ENCODE results near the gene MYO7A.

MYO7A gene

GRCh38 chr11:77179681-77180080 is 51.6 kb downstream of the MYO7A start:
- Histone ChIP-seq H3K36me3 (replicated peaks; ENCODE audit: insufficient read depth, low read length) (no peaks in the 10 kb centered on the region), H3K27ac (ENCODE audit: low read length) (no peak overlapping the region), H3K4me3 (ENCODE audit: low read length) (no peak overlapping the region), H3F3A (ENCODE audit: insufficient read depth, low read length) (no peaks in the 10 kb centered on the region), H3K27me3 (replicated peaks; ENCODE audit: insufficient read depth, low read length) (no peaks in the 10 kb centered on the region), H4K20me1 (ENCODE audit: insufficient read depth, low read length) (no peaks in the 10 kb centered on the region), H3K9me3 (replicated peaks; ENCODE audit: insufficient read depth, low read length) (no peaks in the 10 kb centered on the region), H3K9me2 (replicated peaks; ENCODE audit: insufficient read depth, low read length) (no peaks in the 10 kb centered on the region), H3K4me1 (ENCODE audit: low read length) (no peaks in the 10 kb centered on the region), H2AFZ (ENCODE audit: low read length) (no peak overlapping the region), H3K9ac (ENCODE audit: low read length) (no peak overlapping the region), H3K4me2 (ENCODE audit: low read depth, low read length) (no peak overlapping the region), H3K79me2 (ENCODE audit: low read length) (no peaks in the 10 kb centered on the region)
- no peak for TF ChIP-seq EZH2 (optimal IDR thresholded peaks at IDR 0.05; ENCODE audit: low read depth, low read length)
- no peak for TF ChIP-seq EZH2phosphoT487 (IDR thresholded peaks at IDR 0.05; ENCODE audit: low read length)
- no peak for TF ChIP-seq CTCF (IDR thresholded peaks at IDR 0.05; ENCODE audit: low read length)
- DNase-seq: no peak

- Histone ChIP-seq H3K9me3 (replicated peaks; ENCODE audit: insufficient read depth, low read length) (no peaks in the 10 kb centered on the region), H3K4me2 (ENCODE audit: low read depth, low read length) (no peak overlapping the region), H3K36me3 (replicated peaks; ENCODE audit: insufficient read depth, low read length) (no peaks in the 10 kb centered on the region), H4K20me1 (ENCODE audit: insufficient read depth, low read length) (no peaks in the 10 kb centered on the region), H3K27ac (ENCODE audit: low read length) (no peak overlapping the region), H3K27me3 (replicated peaks; ENCODE audit: insufficient read depth, low read length) (no peaks in the 10 kb centered on the region), H3K4me3 (ENCODE audit: low read length) (no peak overlapping the region), H2AFZ (ENCODE audit: low read length) (no peak overlapping the region), H3K4me1 (ENCODE audit: low read length) (no peaks in the 10 kb centered on the region), H3F3A (ENCODE audit: insufficient read depth, low read length) (no peaks in the 10 kb centered on the region), H3K79me2 (ENCODE audit: low read length) (no peaks in the 10 kb centered on the region), H3K9ac (ENCODE audit: low read length) (no peak overlapping the region), H3K9me2 (replicated peaks; ENCODE audit: insufficient read depth, low read length) (no peaks in the 10 kb centered on the region)
- DNase-seq: no peak
- TF ChIP-seq EZH2 (optimal IDR thresholded peaks at IDR 0.05; ENCODE audit: low read depth, low read length) (no peak), EZH2phosphoT487 (IDR thresholded peaks at IDR 0.05; ENCODE audit: low read length) (no peak), CTCF (IDR thresholded peaks at IDR 0.05; ENCODE audit: low read length) (no peak)
These were observed 52.3 kb downstream of the MYO7A start for GRCh38 chr11:77180346-77180745.

GRCh38 chr11:77181226-77181625 is 53.2 kb downstream of the MYO7A start:
- no peaks in the 10 kb centered on the region for H3K27me3 ChIP-seq (replicated peaks; ENCODE audit: insufficient read depth, low read length)
- TF ChIP-seq EZH2 (optimal IDR thresholded peaks at IDR 0.05; ENCODE audit: low read depth, low read length): no peak
- no peak for DNase-seq

GRCh38 chr11:77181799-77182541 is 53.9 kb downstream of the MYO7A start:
- Histone ChIP-seq H3K36me3 (replicated peaks; ENCODE audit: insufficient read depth, low read length) (no peaks in the 10 kb centered on the region), H3K9me3 (replicated peaks; ENCODE audit: insufficient read depth, low read length) (no peaks in the 10 kb centered on the region), H2AFZ (ENCODE audit: low read length) (no peak overlapping the region), H3K79me2 (ENCODE audit: low read length) (no peaks in the 10 kb centered on the region), H3K27ac (ENCODE audit: low read length) (no peak overlapping the region), H3K4me3 (ENCODE audit: low read length) (no peak overlapping the region), H3K27me3 (replicated peaks; ENCODE audit: insufficient read depth, low read length) (no peaks in the 10 kb centered on the region), H3K4me2 (ENCODE audit: low read depth, low read length) (no peak overlapping the region), H3K9ac (ENCODE audit: low read length) (no peak overlapping the region), H3F3A (ENCODE audit: insufficient read depth, low read length) (no peaks in the 10 kb centered on the region), H4K20me1 (ENCODE audit: insufficient read depth, low read length) (no peaks in the 10 kb centered on the region), H3K4me1 (ENCODE audit: low read length) (peaks cover 6% of the 10 kb centered on the region), H3K9me2 (replicated peaks; ENCODE audit: insufficient read depth, low read length) (no peaks in the 10 kb centered on the region)
- DNase-seq: no peak
- no peak for TF ChIP-seq CTCF (IDR thresholded peaks at IDR 0.05; ENCODE audit: low read length)
- TF ChIP-seq EZH2 (optimal IDR thresholded peaks at IDR 0.05; ENCODE audit: low read depth, low read length): no peak
- TF ChIP-seq EZH2phosphoT487 (IDR thresholded peaks at IDR 0.05; ENCODE audit: low read length): no peak

More at GRCh38 chr11:77181226-77181625, 53.2 kb downstream of the MYO7A start:
- no peak overlapping the region for H3K4me3 ChIP-seq (ENCODE audit: low read length)
- H3K79me2 ChIP-seq (ENCODE audit: low read length): no peaks in the 10 kb centered on the region
- H3K9ac ChIP-seq (ENCODE audit: low read length): no peak overlapping the region
- H4K20me1 ChIP-seq (ENCODE audit: insufficient read depth, low read length): no peaks in the 10 kb centered on the region
- no peaks in the 10 kb centered on the region for H3K9me2 ChIP-seq (replicated peaks; ENCODE audit: insufficient read depth, low read length)
- H2AFZ ChIP-seq (ENCODE audit: low read length): no peak overlapping the region
- H3K27ac ChIP-seq (ENCODE audit: low read length): no peak overlapping the region
- H3F3A ChIP-seq (ENCODE audit: insufficient read depth, low read length): no peaks in the 10 kb centered on the region
- no peaks in the 10 kb centered on the region for H3K9me3 ChIP-seq (replicated peaks; ENCODE audit: insufficient read depth, low read length)
- H3K36me3 ChIP-seq (replicated peaks; ENCODE audit: insufficient read depth, low read length): no peaks in the 10 kb centered on the region
- no peak overlapping the region for H3K4me2 ChIP-seq (ENCODE audit: low read depth, low read length)
- no peaks in the 10 kb centered on the region for H3K4me1 ChIP-seq (ENCODE audit: low read length)

All from MM.1S (cell line).